HG03103 (cell line): ENCODE measurements around the gene PPP1R12B.
"Not testable (repeated sequence)": the region's sequence is repeated elsewhere in the genome, so short reads cannot be mapped to it uniquely, and the experiment has no call there.

ENCODE experiments used
- ATAC-seq: cut with Tn5 transposase; IDR thresholded peaks from one replicate; pipeline ENCODE4 v1.9.1; 2021; ENCODE audit warnings: low read depth; ENCODE audit not compliant: unreplicated experiment

The PPP1R12B gene

GRCh38 chr1:202551683-202552082 lies 203.2 kb downstream of the PPP1R12B start:
- no peak for ATAC-seq

- not testable (repeated sequence) for ATAC-seq
Measured at GRCh38 chr1:202552615-202553014, 204.1 kb downstream of the PPP1R12B start.

GRCh38 chr1:202553078-202553477 lies 204.6 kb downstream of the PPP1R12B start:
- ATAC-seq: not testable (repeated sequence)

GRCh38 chr1:202553560-202554038 lies 205.1 kb downstream of the PPP1R12B start:
- ATAC-seq: no peak

- not testable (repeated sequence) for ATAC-seq
Measured at GRCh38 chr1:202554619-202555018, 206.1 kb downstream of the PPP1R12B start.

GRCh38 chr1:202556037-202556436 lies 207.5 kb downstream of the PPP1R12B start:
- not testable (repeated sequence) for ATAC-seq

- not testable (repeated sequence) for ATAC-seq
Measured at GRCh38 chr1:202557662-202558061, 209.2 kb downstream of the PPP1R12B start.

GRCh38 chr1:202561240-202561639 lies 212.7 kb downstream of the PPP1R12B start:
- ATAC-seq: no peak

- ATAC-seq: no peak
Measured at GRCh38 chr1:202561726-202562443, 213.4 kb downstream of the PPP1R12B start.

- no peak for ATAC-seq
Measured at GRCh38 chr1:202562444-202563060, 214.1 kb downstream of the PPP1R12B start.

- no peak for ATAC-seq
Measured at GRCh38 chr1:202563818-202564217, 215.3 kb downstream of the PPP1R12B start.

GRCh38 chr1:202564958-202565495 lies 216.5 kb downstream of the PPP1R12B start:
- ATAC-seq: no peak

- peak; percentile 66 for ATAC-seq
Measured at GRCh38 chr1:202565890-202566602, 217.5 kb downstream of the PPP1R12B start.

- ATAC-seq: no peak
Measured at GRCh38 chr1:202567738-202568137, 219.2 kb downstream of the PPP1R12B start.

- ATAC-seq: no peak
Measured at GRCh38 chr1:202568410-202568809, 219.9 kb downstream of the PPP1R12B start.

- no peak for ATAC-seq
Measured at GRCh38 chr1:202568826-202569225, 220.3 kb downstream of the PPP1R12B start.

- ATAC-seq: no peak
Measured at GRCh38 chr1:202569393-202570322, 221.2 kb downstream of the PPP1R12B start.

- ATAC-seq: no peak
Measured at GRCh38 chr1:202571719-202572339, 223.3 kb downstream of the PPP1R12B start.

GRCh38 chr1:202572867-202573266 lies 224.4 kb downstream of the PPP1R12B start:
- no peak for ATAC-seq
